Inferior parietal cortex (tissue), 1 donor: ENCODE results near the gene ACCS.

Experiments
- DNase-seq: peaks from one replicate; pipeline ENCODE4 v3.0.0-alpha.2; 2016; ENCODE audit errors: extremely low spot score

Gene ACCS

GRCh38 chr11:44090539-44090938 is 24.5 kb downstream of the ACCS start:
- no peak for DNase-seq

- peak; percentile 95 for DNase-seq
Measured at GRCh38 chr11:44094260-44094868, 28.3 kb downstream of the ACCS start.

DNA sequence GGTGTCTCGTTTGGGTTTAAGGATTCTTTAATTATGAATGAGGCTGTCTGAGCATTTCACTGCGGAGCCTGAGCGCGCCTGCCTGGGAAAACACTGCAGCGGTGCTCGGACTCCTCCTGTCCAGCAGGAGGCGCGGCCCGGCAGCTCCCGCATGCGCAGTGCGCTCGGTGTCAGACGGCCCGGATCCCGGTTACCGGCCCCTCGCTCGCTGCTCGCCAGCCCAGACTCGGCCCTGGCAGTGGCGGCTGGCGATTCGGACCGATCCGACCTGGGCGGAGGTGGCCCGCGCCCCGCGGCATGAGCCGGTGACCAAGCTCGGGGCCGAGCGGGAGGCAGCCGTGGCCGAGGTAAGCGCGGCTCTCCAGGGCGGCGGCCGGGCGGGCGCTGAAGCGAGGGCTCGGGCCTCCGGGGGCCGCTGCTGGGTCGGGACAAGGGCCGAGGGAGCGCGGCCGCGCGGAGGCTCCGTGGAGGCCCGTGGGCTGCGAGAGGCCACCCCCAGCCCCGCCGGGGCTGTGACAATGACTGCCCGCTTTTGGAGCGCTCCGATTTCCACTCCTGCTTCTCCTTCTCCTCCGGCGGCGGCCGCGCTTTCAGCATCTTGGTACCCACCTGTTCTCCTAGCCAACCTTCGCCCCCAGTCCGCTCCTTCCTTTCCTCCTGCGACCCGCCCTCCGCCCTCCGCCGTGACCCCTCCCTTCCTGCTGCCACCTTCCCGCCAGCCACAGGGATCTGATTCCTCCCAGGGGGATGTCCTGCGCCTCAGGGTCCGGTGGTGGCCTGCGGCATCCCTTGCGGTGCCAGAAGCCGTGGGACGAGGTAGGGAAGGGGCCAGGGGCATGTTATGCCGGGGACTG is 29.7 kb downstream of the ACCS start, which contains the start of gene EXT2:
Gene EXT2 (plus strand): TSS at position 173 of the 854 bp plus-strand sequence. CDS start 12,035 bp downstream, outside the sequence.
- peak; percentile 85 for DNase-seq

GRCh38 chr11:44096360-44097185 is 30.5 kb downstream of the ACCS start:
- DNase-seq, result no peak

- DNase-seq, result no peak
Measured at GRCh38 chr11:44097821-44098220, 31.8 kb downstream of the ACCS start.

DNA sequence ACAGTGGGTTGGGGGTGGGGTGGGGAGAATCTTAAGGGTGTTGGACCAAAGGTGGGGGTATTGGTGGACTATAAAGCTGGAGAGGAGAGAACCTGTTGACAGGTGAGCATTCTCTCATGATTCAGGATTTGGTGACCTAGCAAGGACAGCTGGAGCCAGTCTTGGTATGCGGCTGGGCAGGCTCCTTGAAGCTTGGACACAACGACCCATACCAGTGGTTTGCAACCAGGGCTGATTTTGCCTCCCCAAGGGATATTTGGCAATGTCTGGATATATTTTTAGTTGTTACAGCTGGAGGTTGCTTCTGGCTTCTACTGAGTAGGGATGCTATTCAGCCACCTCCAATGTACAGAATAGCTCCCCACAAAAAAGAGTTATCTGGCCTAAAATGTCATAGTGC is 35.0 kb downstream of the ACCS start:
- no peak for DNase-seq

DNA sequence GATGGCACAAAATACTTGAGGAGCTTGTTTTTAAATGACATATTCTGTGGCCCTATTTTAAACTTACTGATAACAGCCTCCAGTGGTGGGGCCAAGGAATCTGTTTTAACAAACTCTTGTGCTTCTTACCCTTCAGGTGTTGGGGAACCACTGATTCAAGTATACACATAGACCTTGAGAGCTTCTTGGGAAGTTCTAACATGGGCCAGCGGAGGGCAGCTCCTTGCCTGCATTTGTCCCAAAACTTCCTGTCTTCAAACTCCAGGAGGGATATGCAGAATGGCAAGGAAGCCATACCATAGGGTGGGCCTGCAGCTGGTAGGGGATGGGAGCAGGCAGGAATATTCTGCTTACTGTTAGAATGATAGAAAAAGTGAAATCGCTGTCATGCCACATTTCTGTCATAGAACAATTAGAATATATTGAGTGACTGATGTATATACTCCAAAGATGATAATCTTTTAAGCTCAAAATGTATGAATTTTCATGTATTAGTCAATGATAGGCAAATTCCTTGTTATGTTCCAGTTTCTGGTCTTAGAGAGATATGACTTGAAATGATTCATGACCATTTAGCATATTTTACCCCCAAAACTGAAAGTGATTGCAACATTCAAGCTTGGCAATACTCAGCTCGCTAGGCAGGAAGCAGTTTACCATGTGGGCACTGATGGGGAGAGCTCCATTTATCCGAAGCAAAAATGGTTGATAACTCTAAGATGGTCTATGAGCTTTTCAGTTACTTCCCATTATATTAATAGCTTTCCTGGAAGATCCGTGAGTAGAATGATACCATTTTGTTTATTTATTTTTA is 38.6 kb downstream of the ACCS start:
- no peak for DNase-seq

DNA sequence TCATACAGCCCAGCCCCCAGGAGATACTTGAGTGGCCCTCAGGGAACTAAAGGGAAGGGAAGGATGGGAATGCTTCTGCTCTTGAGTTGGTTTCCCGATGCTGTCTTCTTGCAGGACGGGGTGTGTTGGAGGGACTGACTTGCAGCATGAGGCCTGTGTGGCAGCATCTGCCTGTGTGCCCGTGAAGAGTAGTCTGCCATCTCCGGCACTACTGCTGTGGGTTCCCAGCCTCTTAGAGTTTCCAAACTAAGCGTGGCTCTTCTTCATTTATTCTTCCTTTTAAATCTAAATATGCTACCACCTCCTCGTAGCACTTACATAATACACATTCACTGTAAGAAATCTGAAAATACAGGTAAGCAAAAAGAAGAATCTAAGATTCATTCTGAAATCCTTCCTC is 42.2 kb downstream of the ACCS start:
- no peak for DNase-seq

- DNase-seq, result peak; percentile 61
Measured at GRCh38 chr11:44110231-44110679, 44.2 kb downstream of the ACCS start.

- no peak for DNase-seq
Measured at GRCh38 chr11:44112091-44112821, 46.2 kb downstream of the ACCS start.

- DNase-seq, result no peak
Measured at GRCh38 chr11:44113018-44113417, 46.9 kb downstream of the ACCS start.

DNA sequence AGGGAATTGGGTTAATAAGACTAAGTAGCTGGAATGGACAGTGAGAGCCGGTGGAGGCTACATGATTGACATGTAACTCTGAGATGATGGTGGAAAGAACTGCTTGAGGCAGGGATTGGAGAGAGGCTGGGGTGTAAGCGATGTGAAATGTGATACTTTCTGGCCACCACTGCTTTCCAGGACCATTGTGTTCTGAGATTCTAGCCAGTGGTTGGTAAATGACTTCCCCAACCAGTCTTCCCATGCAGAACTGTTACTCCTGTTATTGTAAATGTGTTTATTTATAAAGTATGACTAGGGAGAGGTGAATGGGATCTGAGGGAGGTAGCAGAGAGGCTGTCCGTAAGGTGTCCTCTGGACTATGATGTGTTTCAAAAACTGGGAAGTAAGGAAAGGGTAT is 47.5 kb downstream of the ACCS start:
- no peak for DNase-seq

DNA sequence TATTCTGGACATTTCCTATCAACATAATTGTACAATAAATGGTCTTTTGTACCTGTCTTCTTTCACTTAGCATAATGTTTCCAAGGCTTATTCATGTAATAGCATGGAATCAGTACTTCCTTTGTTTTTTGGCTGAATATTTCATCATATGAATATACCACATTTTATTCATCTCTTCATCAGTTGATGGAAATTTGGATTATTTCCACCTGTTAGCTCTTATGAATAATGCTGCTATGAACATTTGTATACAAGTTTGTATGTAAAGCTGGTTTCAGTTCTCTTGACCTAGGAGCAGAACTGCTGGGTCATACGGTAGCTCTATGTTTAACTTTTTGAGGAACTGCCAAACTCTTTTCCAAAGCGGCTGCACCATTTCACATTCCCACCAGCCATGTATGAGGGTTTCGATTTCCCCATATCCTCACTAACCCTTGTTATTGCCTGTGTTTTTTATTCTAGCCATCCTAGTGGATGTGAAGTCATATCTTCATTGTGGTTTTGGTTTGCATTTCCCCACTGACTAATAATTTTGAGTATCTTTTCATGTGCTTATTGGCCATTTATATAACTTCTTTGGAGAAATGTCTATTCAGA is 50.3 kb downstream of the ACCS start:
- no peak for DNase-seq

DNA sequence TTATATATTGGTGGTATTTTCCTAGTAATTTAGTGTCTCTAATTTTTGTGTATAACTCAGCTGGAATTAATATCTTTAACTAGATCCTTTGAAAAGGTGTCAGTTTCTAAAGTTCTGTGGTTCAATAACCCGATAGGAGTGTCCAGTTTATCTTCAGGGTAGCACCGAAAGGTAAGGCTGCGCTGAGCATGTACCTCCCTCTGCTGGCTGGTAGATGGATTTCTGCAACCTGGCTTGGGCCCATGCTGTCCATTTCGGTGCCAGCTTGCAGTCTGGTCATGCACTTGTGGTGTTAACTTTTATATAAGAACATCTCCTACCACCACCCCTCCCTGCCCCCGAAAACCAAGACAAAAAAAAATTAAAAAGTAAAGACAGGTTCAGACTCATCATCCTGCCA is 54.1 kb downstream of the ACCS start:
- DNase-seq, result no peak

GRCh38 chr11:44125598-44125997 is 59.5 kb downstream of the ACCS start:
- no peak for DNase-seq

- DNase-seq, result no peak
Measured at GRCh38 chr11:44126304-44126703, 60.2 kb downstream of the ACCS start.

GRCh38 chr11:44127130-44127529 is 61.1 kb downstream of the ACCS start:
- DNase-seq, result no peak

DNA sequence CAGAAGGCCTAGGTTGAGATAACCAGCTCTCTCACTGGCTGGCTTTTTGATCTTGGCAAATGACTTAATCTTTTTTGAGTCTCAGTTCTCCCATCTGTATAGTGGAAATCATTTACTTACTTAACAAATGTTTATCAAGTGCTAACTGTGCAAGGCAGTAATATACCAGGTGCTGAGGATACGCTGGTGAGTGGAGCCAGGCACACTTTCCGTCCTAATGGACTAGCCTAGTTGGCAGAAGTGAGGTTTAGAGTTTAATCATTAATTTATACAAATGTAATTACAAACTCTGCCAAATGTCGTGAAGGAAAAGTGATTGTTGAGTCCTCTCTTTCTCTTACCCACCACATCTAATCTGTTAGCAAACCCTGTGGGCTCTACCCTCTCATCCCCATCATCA is 62.7 kb downstream of the ACCS start:
- DNase-seq, result no peak

- no peak for DNase-seq
Measured at GRCh38 chr11:44130751-44131150, 64.7 kb downstream of the ACCS start.

DNA sequence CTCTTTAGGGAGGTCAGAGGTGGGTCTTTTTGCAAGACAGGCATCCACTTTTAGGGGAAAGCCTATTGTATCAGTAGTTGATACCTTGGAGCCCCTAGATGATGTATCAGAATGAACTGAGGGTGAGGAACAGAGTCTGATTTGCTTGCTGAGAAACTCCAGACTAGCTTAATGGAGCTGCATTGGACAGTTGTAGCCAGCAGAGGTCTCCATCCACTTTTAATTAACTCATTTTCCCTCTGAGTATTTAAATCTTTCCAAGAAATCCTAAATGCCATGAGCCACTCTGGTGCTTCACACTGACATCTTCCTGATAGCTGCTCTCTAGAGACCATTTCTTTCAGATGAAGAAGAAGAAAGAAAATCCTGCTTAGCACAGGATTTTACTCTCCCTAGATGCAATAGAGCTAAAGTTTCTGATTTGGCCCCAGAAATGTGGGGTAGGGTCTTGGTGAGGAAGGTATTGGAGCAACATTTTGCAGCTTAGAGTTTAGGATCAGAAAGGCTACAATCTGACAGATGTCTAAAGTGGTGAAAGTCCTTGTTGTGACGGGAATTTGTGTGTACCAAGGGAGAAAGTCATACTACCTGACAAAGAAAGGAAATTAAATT is 67.4 kb downstream of the ACCS start:
- DNase-seq, result peak; percentile 41
